Measurements from ENCODE around the gene HPN.

The HPN gene

GRCh38 chr19:35076657-35077056, 35.1 kb downstream of the HPN start:
- Histone ChIP-seq H3K79me2 (ENCODE audit: low read length) (no peaks in the 10 kb centered on the region), H3F3A (ENCODE audit: insufficient read depth, low read length) (no peaks in the 10 kb centered on the region), H3K27ac (ENCODE audit: low read length) (no peak overlapping the region), H3K27me3 (replicated peaks; ENCODE audit: insufficient read depth, low read length) (peaks cover 92% of the 10 kb centered on the region), H3K9me2 (replicated peaks; ENCODE audit: insufficient read depth, low read length) (no peaks in the 10 kb centered on the region), H4K20me1 (ENCODE audit: insufficient read depth, low read length) (no peaks in the 10 kb centered on the region), H3K9me3 (replicated peaks; ENCODE audit: insufficient read depth, low read length) (no peaks in the 10 kb centered on the region), H3K4me2 (ENCODE audit: low read depth, low read length) (no peak overlapping the region), H3K9ac (ENCODE audit: low read length) (no peak overlapping the region), H3K36me3 (replicated peaks; ENCODE audit: insufficient read depth, low read length) (no peaks in the 10 kb centered on the region), H2AFZ (ENCODE audit: low read length) (no peak overlapping the region), H3K4me3 (ENCODE audit: low read length) (no peak overlapping the region), H3K4me1 (ENCODE audit: low read length) (no peaks in the 10 kb centered on the region)
- DNase-seq, result no peak
- TF ChIP-seq, protein P1, sequence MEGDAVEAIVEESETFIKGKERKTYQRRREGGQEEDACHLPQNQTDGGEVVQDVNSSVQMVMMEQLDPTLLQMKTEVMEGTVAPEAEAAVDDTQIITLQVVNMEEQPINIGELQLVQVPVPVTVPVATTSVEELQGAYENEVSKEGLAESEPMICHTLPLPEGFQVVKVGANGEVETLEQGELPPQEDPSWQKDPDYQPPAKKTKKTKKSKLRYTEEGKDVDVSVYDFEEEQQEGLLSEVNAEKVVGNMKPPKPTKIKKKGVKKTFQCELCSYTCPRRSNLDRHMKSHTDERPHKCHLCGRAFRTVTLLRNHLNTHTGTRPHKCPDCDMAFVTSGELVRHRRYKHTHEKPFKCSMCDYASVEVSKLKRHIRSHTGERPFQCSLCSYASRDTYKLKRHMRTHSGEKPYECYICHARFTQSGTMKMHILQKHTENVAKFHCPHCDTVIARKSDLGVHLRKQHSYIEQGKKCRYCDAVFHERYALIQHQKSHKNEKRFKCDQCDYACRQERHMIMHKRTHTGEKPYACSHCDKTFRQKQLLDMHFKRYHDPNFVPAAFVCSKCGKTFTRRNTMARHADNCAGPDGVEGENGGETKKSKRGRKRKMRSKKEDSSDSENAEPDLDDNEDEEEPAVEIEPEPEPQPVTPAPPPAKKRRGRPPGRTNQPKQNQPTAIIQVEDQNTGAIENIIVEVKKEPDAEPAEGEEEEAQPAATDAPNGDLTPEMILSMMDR (IDR thresholded peaks at IDR 0.05; ENCODE audit: low read length), result no peak
- TF ChIP-seq EZH2 (optimal IDR thresholded peaks at IDR 0.05; ENCODE audit: low read depth, low read length), result no peak
- TF ChIP-seq EZH2phosphoT487 (IDR thresholded peaks at IDR 0.05; ENCODE audit: low read length), result no peak

- Histone ChIP-seq H3F3A (ENCODE audit: insufficient read depth, low read length) (no peaks in the 10 kb centered on the region), H4K20me1 (ENCODE audit: insufficient read depth, low read length) (no peaks in the 10 kb centered on the region), H3K9me3 (replicated peaks; ENCODE audit: insufficient read depth, low read length) (no peaks in the 10 kb centered on the region), H3K9ac (ENCODE audit: low read length) (no peak overlapping the region), H3K4me2 (ENCODE audit: low read depth, low read length) (no peak overlapping the region), H2AFZ (ENCODE audit: low read length) (no peak overlapping the region), H3K27ac (ENCODE audit: low read length) (no peak overlapping the region), H3K4me3 (ENCODE audit: low read length) (no peak overlapping the region), H3K4me1 (ENCODE audit: low read length) (no peaks in the 10 kb centered on the region), H3K79me2 (ENCODE audit: low read length) (no peaks in the 10 kb centered on the region), H3K36me3 (replicated peaks; ENCODE audit: insufficient read depth, low read length) (no peaks in the 10 kb centered on the region), H3K27me3 (replicated peaks; ENCODE audit: insufficient read depth, low read length) (peaks cover 91% of the 10 kb centered on the region), H3K9me2 (replicated peaks; ENCODE audit: insufficient read depth, low read length) (no peaks in the 10 kb centered on the region)
- DNase-seq, result no peak
- TF ChIP-seq EZH2 (optimal IDR thresholded peaks at IDR 0.05; ENCODE audit: low read depth, low read length) (no peak), EZH2phosphoT487 (IDR thresholded peaks at IDR 0.05; ENCODE audit: low read length) (no peak)
- TF ChIP-seq, protein P1 (IDR thresholded peaks at IDR 0.05; ENCODE audit: low read length), result no peak
These were observed 36.1 kb downstream of the HPN start for GRCh38 chr19:35077411-35078223.

GRCh38 chr19:35079826-35080225, 38.3 kb downstream of the HPN start:
- H3K9ac ChIP-seq (ENCODE audit: low read length), result no peak overlapping the region
- no peaks in the 10 kb centered on the region for H3K79me2 ChIP-seq (ENCODE audit: low read length)
- no peaks in the 10 kb centered on the region for H3K36me3 ChIP-seq (replicated peaks; ENCODE audit: insufficient read depth, low read length)
- H3K9me2 ChIP-seq (replicated peaks; ENCODE audit: insufficient read depth, low read length), result no peaks in the 10 kb centered on the region
- TF ChIP-seq EZH2 (optimal IDR thresholded peaks at IDR 0.05; ENCODE audit: low read depth, low read length) (no peak), EZH2phosphoT487 (IDR thresholded peaks at IDR 0.05; ENCODE audit: low read length) (no peak)
- TF ChIP-seq, protein P1 (IDR thresholded peaks at IDR 0.05; ENCODE audit: low read length), result no peak
- no peak overlapping the region for H2AFZ ChIP-seq (ENCODE audit: low read length)
- no peak overlapping the region for H3K4me3 ChIP-seq (ENCODE audit: low read length)
- peaks cover 74% of the 10 kb centered on the region for H3K27me3 ChIP-seq (replicated peaks; ENCODE audit: insufficient read depth, low read length)
- H3K4me2 ChIP-seq (ENCODE audit: low read depth, low read length), result no peak overlapping the region
- H3K9me3 ChIP-seq (replicated peaks; ENCODE audit: insufficient read depth, low read length), result no peaks in the 10 kb centered on the region
- no peaks in the 10 kb centered on the region for H3K4me1 ChIP-seq (ENCODE audit: low read length)
- no peaks in the 10 kb centered on the region for H4K20me1 ChIP-seq (ENCODE audit: insufficient read depth, low read length)
- H3F3A ChIP-seq (ENCODE audit: insufficient read depth, low read length), result no peaks in the 10 kb centered on the region
- DNase-seq, result no peak
- H3K27ac ChIP-seq (ENCODE audit: low read length), result no peak overlapping the region

All from MM.1S (cell line).